CD4-positive, alpha-beta T cell treated with Interferon gamma for 1 hour (primary cell): ENCODE data around the gene MYCBPAP.

ENCODE experiments used
- DNase-seq: peaks from one replicate; pipeline ENCODE4 v3.0.0-alpha.2; 2020

Gene MYCBPAP

DNA sequence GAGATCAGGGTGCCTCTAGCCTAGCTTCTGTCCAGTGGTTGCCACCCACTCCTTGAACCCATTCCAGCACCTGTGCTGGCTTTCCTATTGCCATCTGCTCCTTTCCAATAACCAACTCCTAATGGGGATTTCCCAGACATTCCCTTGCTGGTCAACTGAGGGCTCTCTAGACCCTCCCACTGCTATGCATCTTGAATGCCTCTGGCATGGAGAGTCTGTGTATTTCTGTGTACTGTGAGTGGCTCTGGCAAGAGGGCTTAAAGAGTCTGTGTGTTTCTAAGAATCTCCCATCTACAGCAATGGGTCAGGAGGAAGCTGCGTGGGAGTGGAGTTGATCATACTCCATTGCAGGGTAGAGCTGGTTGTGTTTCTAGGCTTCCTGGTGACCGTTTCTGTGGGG lies 13.3 kb downstream of the MYCBPAP start:
- no peak for DNase-seq

DNA sequence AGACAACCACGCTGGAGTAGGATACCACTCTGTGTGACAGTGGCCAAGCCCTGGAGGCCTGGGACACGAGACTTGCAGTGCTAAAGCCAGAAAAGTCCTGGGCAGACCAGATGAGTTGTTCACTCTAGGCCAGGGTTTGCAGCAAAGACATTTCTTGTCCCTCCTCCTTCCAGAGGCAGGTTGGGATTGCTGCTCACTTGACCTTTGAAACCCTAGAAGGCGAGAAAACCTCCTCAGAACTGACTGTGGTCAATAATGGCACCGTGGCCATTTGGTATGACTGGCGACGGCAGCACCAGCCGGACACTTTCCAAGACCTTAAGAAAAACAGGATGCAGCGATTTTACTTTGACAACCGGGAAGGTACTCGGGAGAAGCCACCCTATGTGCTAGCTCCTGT lies 14.5 kb downstream of the MYCBPAP start:
- DNase-seq = no peak

- no peak for DNase-seq
Measured at GRCh38 chr17:50523208-50523607, 15.0 kb downstream of the MYCBPAP start.

GRCh38 chr17:50524838-50525237 lies 16.6 kb downstream of the MYCBPAP start:
- DNase-seq = no peak

DNA sequence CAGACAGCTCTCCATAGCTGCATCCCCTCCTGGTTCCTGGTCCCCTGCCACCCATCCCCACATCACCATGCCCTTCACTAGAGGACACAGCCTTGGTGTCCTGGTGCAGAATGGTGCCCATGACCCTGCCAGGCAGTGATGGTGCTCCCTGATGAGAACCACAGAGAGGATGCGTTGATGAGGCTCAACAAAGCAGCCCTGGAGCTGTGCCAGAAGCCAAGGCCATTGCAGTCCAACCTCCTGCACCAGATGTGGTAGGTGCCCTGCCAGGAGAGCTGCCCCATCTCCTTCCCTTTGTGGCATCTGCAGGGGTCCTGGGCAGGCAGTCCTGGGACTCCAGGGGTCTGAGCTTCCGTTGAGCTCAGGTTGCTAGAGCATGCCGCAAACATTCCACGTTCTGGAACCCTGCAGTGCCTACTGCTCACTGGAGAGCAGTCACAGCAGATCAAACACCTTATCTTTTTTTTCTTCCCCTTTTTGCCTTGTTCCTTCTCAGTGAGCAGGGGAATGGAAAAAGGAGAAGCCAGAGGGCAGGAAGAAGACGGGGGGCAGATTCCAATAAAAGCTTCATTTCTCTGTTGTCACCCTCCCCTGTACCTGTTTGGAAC lies 19.0 kb downstream of the MYCBPAP start:
- DNase-seq = no peak

- DNase-seq = no peak
Measured at GRCh38 chr17:50527949-50528474, 19.8 kb downstream of the MYCBPAP start.

GRCh38 chr17:50529849-50530248 lies 21.6 kb downstream of the MYCBPAP start:
- DNase-seq = no peak

DNA sequence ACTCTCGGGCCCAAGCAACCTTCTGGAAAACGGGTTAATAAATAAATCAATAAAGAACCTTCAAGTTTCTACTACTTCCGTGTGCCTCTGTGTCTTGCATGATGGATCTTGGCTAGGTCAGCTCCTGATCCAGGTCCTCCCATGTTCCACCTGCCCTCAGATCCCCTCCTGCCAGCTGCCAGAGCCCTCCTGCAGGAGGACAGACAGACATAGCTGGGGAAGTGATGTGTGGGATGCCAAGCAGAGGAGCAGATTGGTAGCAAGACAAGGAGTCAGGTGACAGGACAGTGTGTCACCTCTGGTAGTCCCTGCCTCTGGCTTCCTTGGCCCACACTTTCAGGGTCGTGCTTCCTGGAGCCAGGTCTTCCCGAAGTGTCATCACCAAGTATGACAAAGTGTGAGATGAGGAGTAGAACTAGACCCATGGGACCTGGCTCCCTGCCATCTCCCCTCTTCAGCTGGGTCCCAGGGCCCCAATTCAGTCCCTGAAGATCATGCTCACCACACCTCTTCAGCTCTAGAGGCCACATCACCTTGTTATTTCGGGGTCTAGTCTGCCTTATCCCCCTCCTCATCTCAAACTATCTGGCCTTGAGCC lies 23.3 kb downstream of the MYCBPAP start:
- DNase-seq = no peak

DNA sequence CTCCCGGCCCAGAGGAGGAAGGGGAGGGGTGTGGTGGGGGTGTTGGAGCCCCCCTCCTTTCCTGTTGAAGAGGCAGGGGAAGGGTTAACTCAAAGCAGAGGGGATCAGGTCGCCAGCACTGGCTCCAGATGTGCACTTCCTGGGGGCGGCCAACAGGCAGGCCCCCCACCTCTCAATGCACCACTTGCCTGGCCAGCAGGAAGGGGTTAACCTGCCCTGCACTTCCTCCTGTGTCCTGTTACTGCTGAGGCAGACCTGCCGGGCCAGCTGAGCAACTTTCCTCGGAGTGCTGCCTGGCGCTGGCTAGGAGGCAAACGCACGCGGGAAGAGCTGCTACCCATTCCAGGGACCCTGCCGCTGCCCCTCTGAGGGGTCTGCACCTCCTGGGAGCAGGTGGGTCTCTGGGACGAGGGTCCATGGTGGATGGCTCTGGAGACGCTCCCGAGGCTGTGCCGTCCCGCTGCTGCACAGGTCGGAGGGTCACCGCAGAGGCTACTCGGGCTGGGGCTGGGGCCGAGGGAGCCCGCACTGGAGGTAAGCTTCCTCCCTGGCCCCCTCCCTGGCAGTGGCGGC lies 24.3 kb downstream of the MYCBPAP start, which contains the start of gene EPN3:
Gene EPN3, plus strand, starts transcription at position 284 of the 573 bp plus-strand sequence. CDS start 3,822 bp downstream, outside the sequence.
- no peak for DNase-seq

GRCh38 chr17:50533185-50533584 lies 24.9 kb downstream of the MYCBPAP start:
- no peak for DNase-seq

GRCh38 chr17:50533720-50534148 lies 25.5 kb downstream of the MYCBPAP start:
- no peak for DNase-seq

DNA sequence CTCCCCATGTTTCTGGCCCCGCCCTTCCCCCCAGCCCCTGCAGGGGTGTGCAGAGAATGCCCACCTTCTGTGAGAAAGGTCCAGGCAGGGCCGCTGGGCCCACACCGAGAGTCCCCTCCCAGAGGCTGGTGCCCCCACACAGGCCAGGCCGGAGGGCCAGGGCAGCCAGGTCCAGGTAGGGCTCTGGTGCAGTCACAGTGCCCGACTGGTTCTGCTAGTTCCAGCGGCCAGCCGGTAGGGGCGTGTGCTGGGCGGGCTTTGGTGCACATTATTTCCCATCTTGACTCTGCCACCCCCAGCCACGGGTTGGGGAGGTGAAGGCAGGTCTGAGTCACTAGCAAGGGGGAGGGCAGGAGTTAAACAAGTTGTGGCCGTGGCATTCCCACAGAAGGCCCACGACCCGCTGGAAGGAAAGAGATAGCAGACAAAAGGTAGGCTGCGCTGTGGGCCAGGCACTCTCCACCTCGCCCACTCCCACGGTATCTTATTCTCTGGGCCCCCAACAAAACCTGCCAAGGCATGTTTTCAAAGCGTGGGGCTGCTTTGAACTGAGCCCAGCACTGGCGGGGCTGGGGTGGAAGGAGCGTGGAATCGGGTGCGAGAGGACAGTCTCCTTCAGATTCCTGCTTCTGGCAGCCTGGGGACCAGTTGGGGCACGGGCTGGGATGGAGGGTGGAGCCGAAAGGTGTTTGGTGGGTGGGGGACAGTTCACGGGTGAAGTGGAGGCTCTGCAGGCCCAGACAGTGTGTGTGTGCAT lies 26.2 kb downstream of the MYCBPAP start:
- DNase-seq = no peak

DNA sequence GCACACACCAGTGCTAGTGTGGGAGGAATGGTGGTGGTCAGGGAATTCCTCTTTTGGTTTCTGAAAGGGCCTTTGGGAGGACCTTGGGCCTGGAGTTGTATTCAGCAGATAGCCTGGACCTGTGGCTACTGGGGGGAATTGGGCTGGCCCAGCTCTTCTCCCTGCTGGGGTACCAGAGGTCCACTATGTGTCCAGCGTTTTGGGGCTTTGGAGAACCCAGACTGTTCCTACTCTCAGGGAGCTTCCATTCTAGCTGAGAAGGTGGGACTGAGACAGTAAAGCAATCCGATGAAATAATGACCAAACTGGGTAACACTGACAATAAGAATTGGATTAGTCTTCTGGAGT lies 26.7 kb downstream of the MYCBPAP start:
- DNase-seq = no peak

DNA sequence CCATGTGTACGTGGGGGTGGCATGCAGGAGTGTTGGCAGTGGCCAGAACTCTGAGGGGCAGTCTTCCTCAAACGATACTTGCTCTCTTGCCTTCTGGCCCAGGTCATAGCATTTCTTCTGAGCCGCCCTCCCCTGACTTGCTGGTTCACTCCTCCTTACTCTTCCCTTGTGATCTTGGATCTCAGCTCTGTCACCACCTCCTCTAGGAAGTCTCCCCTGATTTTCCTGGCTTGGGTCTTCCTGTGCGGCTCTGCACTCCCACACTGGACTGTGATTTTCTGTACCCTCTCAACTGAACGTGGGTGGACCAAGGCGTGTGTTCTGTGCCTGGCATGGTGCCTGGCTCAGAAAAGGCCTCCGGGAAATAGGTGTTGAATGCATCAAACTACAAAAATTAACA lies 27.2 kb downstream of the MYCBPAP start:
- DNase-seq = no peak

- DNase-seq = no peak
Measured at GRCh38 chr17:50536683-50537646, 28.7 kb downstream of the MYCBPAP start.

DNA sequence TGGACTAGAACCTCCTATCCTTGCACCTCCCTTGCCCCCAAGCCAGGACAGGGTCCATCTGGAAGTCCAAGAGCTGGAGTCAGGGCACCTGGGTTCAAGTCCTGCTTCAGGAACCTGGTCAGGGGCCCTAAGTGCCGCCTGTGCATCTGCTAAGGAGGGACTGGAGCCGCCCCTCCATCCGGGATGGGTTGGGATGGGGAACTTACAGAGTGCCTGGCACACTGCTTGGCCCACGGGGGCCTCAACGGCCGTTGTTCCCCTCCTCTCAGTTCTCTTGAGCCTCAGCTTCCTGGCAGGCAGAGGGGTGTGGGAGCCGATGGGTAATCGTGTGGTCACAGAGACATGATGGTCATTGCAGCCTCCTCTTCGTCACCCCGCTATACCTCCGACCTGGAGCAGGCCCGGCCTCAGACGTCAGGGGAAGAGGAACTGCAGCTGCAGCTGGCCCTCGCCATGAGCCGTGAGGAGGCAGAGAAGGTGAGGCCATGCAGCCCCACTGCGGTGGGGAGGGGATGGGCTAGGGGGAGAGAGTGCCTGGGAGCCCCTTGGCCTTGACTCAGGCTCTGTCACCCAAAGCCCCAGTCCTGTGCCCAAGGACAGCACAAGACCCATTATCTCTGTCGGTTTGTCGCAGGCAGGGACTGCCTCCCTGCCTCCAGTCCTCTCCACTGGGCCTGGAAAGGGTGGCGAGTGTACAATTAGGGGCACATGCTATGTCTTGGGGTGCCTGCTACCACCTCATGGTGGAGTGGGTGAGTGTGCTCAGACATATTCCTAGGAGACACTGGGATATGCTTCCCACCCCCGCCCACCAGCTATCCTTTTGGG lies 29.7 kb downstream of the MYCBPAP start:
- DNase-seq = no peak

- DNase-seq = no peak
Measured at GRCh38 chr17:50538549-50539410, 30.5 kb downstream of the MYCBPAP start.

DNA sequence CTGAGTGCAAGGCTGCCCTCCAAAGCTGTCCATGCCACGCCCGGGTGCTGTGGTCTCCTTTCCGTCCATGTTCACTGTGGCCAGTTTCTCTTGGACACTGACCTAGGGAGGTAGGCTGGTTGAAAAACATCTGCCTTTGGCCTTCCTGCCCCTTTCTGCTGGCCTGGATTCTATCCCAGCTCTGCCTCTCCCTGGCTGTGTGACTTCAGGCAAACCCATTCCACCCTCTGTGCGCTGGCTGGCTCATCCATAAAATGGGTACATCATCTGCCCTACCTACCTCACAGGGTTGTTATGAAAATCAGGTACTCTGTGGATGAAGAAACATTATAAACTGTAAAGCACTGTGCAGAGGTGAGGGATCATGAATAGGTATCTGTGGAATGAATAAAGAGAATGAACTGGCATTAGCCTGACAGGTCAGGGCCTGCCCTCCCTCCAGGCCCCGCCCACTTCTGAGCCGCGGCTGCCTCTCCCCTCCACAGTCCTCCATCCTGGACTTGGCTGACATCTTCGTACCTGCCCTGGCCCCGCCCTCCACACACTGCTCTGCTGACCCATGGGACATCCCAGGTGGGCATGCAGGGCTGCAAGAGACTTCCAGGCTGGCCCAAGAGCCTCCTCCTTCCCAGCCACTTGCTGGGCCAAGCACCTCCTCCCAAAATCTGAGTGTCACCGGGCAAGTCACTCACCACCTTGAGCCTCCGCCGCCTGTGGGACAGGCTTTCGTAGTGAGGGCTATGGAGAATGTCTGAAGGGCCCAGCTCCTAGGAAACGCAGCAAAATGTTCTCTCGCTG lies 31.7 kb downstream of the MYCBPAP start:
- DNase-seq = no peak

GRCh38 chr17:50540560-50541401 lies 32.5 kb downstream of the MYCBPAP start:
- DNase-seq = no peak
